SK-N-SH treated with all-trans-retinoic acid at 6 μM for 48 hours (cell line): Measurements from ENCODE around the gene ABCD2.

ENCODE experiments used
- ATAC-seq: fragments of 200-7000 bp; cut with Tn5 transposase; 3 replicates; pipeline ENCODE4 v1.9.1; 2020; ENCODE audit warnings: mild to moderate bottlenecking, moderate library complexity
- BACH2 ChIP-seq: fragments of 250-450 bp; sonication (Bioruptor Pico); IDR thresholded peaks from 2 replicates; pipeline ENCODE4 v1.9.0; 2021; ENCODE audit warnings: mild to moderate bottlenecking, borderline replicate concordance
- CSDC2 ChIP-seq: fragments of 250-450 bp; sonication (Bioruptor Pico); IDR thresholded peaks from 2 replicates; pipeline ENCODE4 v1.5.0; 2020; ENCODE audit warnings: mild to moderate bottlenecking, moderate library complexity
- ESRRG ChIP-seq: fragments of 250-450 bp; sonication (Bioruptor Pico); IDR thresholded peaks from 2 replicates; pipeline ENCODE4 v1.6.1; 2021; ENCODE audit warnings: mild to moderate bottlenecking
- GLIS3 ChIP-seq: fragments of 250-450 bp; sonication (Bioruptor Pico); IDR thresholded peaks from 2 replicates; pipeline ENCODE4 v1.5.0; 2020; ENCODE audit warnings: mild to moderate bottlenecking, moderate library complexity
- ISL1 ChIP-seq: fragments of 250-450 bp; sonication (Bioruptor Pico); IDR thresholded peaks from 2 replicates; pipeline ENCODE4 v2.1.2; 2022; ENCODE audit warnings: mild to moderate bottlenecking, moderate library complexity
- PPARA ChIP-seq: fragments of 250-450 bp; sonication (Bioruptor Pico); IDR thresholded peaks from 2 replicates; pipeline ENCODE4 v1.5.0; 2020; ENCODE audit warnings: mild to moderate bottlenecking, borderline replicate concordance
- SNAI2 ChIP-seq: fragments of 250-450 bp; sonication (Bioruptor Pico); IDR thresholded peaks from 2 replicates; pipeline ENCODE4 v1.5.0; 2020; ENCODE audit warnings: mild to moderate bottlenecking, moderate library complexity
- TCF4 ChIP-seq: fragments of 250-450 bp; sonication (Bioruptor Pico); IDR thresholded peaks from 2 replicates; pipeline ENCODE4 v1.8.0; 2021; ENCODE audit warnings: mild to moderate bottlenecking, moderate library complexity, borderline replicate concordance
- TOX ChIP-seq: fragments of 250-450 bp; sonication (Bioruptor Pico); IDR thresholded peaks from 2 replicates; pipeline ENCODE4 v1.8.0; 2021; ENCODE audit warnings: mild to moderate bottlenecking, moderate library complexity, borderline replicate concordance
- ZC3H10 ChIP-seq: fragments of 250-450 bp; sonication (Bioruptor Pico); IDR thresholded peaks from 2 replicates; pipeline ENCODE4 v1.5.1; 2021; ENCODE audit warnings: mild to moderate bottlenecking, moderate library complexity
- ZFP3 ChIP-seq: fragments of 250-450 bp; sonication (Bioruptor Pico); IDR thresholded peaks from 2 replicates; pipeline ENCODE4 v1.5.0; 2020; ENCODE audit warnings: mild to moderate bottlenecking, moderate library complexity
- ZNF70 ChIP-seq: fragments of 450-650 bp; formaldehyde crosslinking; IDR thresholded peaks from 2 replicates; pipeline ENCODE4 v1.5.0; 2020; ENCODE audit warnings: mild to moderate bottlenecking, moderate library complexity
- ZNF8 ChIP-seq: fragments of 450-650 bp; formaldehyde crosslinking; IDR thresholded peaks from 2 replicates; pipeline ENCODE4 v1.5.0; 2020; ENCODE audit warnings: mild to moderate bottlenecking, moderate library complexity
- TF ChIP-seq, protein P1 (sequence below): fragments of 250-450 bp; sonication (Bioruptor Pico); IDR thresholded peaks from 2 replicates; pipeline ENCODE4 v1.5.1; 2021; ENCODE audit warnings: mild to moderate bottlenecking, moderate library complexity
- TF ChIP-seq, protein P2 (sequence below): fragments of 250-450 bp; sonication (Bioruptor Pico); IDR thresholded peaks from 2 replicates; pipeline ENCODE4 v1.8.0; 2020; ENCODE audit warnings: mild to moderate bottlenecking, moderate library complexity, borderline replicate concordance
- TF ChIP-seq, protein P3 (sequence below): fragments of 250-450 bp; sonication (Bioruptor Pico); IDR thresholded peaks from 2 replicates; pipeline ENCODE4 v1.8.0; 2021; ENCODE audit warnings: low read depth, mild to moderate bottlenecking, moderate library complexity, borderline replicate concordance
- TF ChIP-seq, protein P4 (sequence below): fragments of 250-450 bp; sonication (Bioruptor Pico); IDR thresholded peaks from 2 replicates; pipeline ENCODE4 v1.5.0; 2020; ENCODE audit warnings: mild to moderate bottlenecking, moderate library complexity

The ABCD2 gene

DNA sequence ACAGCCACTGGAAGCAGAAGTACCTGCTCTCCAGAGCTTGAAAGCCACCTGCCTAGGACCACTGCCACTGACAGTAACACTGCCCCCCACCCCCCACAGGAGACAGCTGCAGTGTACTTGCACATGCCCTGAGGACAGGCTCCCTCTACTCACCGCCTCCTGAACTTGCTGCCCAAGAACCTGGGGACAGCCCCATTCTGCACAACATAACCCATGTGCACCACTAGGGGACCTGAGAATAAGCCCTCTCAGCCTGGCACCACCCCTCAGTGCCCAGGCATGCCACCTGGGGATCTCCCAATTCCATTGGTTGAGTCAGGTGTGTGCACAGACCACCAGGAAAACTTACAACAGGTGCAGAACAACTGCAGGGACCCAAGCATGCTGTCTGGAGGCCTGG is 109.6 kb downstream of the ABCD2 start:
- no peak for TF ChIP-seq BACH2 (CRISPR knock-in tag)
- TF ChIP-seq, protein P1, sequence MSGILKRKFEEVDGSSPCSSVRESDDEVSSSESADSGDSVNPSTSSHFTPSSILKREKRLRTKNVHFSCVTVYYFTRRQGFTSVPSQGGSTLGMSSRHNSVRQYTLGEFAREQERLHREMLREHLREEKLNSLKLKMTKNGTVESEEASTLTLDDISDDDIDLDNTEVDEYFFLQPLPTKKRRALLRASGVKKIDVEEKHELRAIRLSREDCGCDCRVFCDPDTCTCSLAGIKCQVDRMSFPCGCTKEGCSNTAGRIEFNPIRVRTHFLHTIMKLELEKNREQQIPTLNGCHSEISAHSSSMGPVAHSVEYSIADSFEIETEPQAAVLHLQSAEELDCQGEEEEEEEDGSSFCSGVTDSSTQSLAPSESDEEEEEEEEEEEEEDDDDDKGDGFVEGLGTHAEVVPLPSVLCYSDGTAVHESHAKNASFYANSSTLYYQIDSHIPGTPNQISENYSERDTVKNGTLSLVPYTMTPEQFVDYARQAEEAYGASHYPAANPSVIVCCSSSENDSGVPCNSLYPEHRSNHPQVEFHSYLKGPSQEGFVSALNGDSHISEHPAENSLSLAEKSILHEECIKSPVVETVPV (CRISPR knock-in tag): no peak
- TF ChIP-seq ZNF70 (CRISPR knock-in tag): no peak
- no peak for TF ChIP-seq ISL1
- TF ChIP-seq TCF4 (CRISPR knock-in tag): no peak
- TF ChIP-seq GLIS3 (CRISPR knock-in tag): no peak
- no peak for TF ChIP-seq ZFP3 (CRISPR knock-in tag)
- no peak for TF ChIP-seq TOX (CRISPR knock-in tag)
- TF ChIP-seq ZC3H10 (CRISPR knock-in tag): no peak
- no peak for TF ChIP-seq SNAI2 (CRISPR knock-in tag)
- TF ChIP-seq PPARA (CRISPR knock-in tag): no peak
- TF ChIP-seq ESRRG (CRISPR knock-in tag): no peak
- TF ChIP-seq, protein P2, sequence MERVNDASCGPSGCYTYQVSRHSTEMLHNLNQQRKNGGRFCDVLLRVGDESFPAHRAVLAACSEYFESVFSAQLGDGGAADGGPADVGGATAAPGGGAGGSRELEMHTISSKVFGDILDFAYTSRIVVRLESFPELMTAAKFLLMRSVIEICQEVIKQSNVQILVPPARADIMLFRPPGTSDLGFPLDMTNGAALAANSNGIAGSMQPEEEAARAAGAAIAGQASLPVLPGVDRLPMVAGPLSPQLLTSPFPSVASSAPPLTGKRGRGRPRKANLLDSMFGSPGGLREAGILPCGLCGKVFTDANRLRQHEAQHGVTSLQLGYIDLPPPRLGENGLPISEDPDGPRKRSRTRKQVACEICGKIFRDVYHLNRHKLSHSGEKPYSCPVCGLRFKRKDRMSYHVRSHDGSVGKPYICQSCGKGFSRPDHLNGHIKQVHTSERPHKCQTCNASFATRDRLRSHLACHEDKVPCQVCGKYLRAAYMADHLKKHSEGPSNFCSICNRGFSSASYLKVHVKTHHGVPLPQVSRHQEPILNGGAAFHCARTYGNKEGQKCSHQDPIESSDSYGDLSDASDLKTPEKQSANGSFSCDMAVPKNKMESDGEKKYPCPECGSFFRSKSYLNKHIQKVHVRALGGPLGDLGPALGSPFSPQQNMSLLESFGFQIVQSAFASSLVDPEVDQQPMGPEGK (CRISPR knock-in tag): no peak
- ATAC-seq: no peak

DNA sequence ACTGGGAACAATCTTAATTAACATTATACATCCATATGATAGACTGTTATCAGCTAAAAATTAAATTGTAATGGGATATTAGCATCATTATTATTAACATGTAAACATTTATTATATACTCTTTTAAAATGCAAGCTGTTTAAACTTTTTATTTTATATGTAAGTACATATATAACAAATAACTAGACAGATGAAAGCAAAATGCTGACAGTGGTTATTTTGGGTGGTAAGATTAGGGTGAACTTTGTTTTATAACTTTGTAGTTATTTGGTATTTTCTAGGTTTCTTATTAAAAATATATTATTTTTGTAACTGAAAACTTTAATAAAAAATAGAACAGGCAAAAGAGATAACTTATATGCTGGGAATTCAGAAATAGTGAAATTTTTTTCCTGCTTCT is 114.0 kb downstream of the ABCD2 start:
- ATAC-seq: no peak
- TF ChIP-seq ZC3H10 (CRISPR knock-in tag): no peak
- TF ChIP-seq CSDC2: no peak
- no peak for TF ChIP-seq TCF4 (CRISPR knock-in tag)
- no peak for TF ChIP-seq TOX (CRISPR knock-in tag)
- no peak for TF ChIP-seq BACH2 (CRISPR knock-in tag)
- TF ChIP-seq, protein P3, sequence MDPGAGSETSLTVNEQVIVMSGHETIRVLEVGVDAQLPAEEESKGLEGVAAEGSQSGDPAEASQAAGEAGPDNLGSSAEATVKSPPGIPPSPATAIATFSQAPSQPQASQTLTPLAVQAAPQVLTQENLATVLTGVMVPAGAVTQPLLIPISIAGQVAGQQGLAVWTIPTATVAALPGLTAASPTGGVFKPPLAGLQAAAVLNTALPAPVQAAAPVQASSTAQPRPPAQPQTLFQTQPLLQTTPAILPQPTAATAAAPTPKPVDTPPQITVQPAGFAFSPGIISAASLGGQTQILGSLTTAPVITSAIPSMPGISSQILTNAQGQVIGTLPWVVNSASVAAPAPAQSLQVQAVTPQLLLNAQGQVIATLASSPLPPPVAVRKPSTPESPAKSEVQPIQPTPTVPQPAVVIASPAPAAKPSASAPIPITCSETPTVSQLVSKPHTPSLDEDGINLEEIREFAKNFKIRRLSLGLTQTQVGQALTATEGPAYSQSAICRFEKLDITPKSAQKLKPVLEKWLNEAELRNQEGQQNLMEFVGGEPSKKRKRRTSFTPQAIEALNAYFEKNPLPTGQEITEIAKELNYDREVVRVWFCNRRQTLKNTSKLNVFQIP (CRISPR knock-in tag): no peak
- TF ChIP-seq, protein P4, sequence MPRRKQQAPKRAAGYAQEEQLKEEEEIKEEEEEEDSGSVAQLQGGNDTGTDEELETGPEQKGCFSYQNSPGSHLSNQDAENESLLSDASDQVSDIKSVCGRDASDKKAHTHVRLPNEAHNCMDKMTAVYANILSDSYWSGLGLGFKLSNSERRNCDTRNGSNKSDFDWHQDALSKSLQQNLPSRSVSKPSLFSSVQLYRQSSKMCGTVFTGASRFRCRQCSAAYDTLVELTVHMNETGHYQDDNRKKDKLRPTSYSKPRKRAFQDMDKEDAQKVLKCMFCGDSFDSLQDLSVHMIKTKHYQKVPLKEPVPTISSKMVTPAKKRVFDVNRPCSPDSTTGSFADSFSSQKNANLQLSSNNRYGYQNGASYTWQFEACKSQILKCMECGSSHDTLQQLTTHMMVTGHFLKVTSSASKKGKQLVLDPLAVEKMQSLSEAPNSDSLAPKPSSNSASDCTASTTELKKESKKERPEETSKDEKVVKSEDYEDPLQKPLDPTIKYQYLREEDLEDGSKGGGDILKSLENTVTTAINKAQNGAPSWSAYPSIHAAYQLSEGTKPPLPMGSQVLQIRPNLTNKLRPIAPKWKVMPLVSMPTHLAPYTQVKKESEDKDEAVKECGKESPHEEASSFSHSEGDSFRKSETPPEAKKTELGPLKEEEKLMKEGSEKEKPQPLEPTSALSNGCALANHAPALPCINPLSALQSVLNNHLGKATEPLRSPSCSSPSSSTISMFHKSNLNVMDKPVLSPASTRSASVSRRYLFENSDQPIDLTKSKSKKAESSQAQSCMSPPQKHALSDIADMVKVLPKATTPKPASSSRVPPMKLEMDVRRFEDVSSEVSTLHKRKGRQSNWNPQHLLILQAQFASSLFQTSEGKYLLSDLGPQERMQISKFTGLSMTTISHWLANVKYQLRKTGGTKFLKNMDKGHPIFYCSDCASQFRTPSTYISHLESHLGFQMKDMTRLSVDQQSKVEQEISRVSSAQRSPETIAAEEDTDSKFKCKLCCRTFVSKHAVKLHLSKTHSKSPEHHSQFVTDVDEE: no peak
- TF ChIP-seq ZNF70 (CRISPR knock-in tag): no peak

DNA sequence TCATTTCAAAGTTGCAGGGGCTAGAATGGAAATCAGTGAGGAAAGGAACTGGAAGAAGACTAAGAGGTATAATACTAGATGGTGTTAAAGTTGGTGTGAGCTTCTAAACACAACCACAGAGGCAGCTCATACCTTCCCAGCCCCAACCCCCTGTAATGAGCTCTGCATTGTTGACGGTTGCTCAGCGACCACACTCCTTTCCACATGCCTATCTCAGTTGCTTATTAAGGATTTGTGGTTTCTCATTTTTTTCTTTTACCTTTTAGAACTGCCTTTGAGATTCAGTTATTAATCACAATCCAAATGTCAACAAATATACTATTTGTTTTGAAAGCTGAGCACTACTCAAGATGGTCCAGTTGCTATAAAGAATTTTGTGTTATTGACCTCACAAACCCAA is 114.6 kb downstream of the ABCD2 start:
- TF ChIP-seq GLIS3 (CRISPR knock-in tag) (no peak), ZNF8 (CRISPR knock-in tag) (no peak), ISL1 (no peak), CSDC2 (no peak), ZNF70 (CRISPR knock-in tag) (no peak), ZFP3 (CRISPR knock-in tag) (no peak), PPARA (CRISPR knock-in tag) (no peak)
- TF ChIP-seq, protein P4: no peak
- ATAC-seq: no peak
